ENCODE measurements around the gene HDHD3. TPM values are rescaled to one million over a fixed set of nuclear protein-coding genes. Genes with fewer than 3 reads are reported as not detected.
"Not testable (repeated sequence)": the region's sequence is repeated elsewhere in the genome, so short reads cannot be mapped to it uniquely, and the experiment has no call there.

HDHD3 gene
- total RNA-seq, 1 experiment from 2014 or later, result 3.8 TPM

DNA sequence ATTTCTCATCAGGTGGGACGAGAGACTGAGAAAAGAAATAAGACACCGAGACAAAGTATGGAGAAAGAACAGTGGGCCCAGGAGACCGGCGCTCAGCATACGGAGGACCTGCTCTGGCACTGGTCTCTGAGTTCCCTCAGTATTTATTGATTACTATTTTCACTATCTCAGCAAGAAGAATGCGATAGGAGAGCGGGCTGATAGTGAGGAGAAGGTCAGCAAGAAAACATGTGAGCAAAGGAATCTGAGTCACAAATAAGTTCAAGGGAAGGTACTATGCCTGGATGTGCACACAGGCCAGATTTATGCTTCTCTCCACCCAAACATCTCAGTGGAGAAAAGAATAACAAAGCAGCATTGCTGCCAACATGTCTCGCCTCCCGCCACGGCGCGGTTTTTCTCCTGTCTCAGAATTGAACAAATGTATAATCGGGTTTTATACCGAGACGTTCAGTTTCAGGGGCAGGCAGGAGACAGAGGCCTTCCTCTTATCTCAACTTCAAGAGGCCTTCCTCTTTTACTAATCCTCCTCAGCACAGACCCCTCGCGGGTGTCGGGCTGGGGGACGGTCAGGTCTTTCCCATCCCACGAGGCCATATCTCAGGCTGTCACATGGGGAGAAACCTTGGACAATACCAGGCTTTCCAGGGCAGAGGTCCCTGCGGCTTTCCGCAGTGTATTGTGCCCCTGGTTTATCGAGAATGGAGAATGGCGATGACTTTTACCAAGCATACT is 2.5 kb upstream of the HDHD3 start:
- not testable (repeated sequence) for H3K4me3 ChIP-seq; DNase-seq; H3K9me3 ChIP-seq (replicated peaks); H3K36me3 ChIP-seq; H3K27ac ChIP-seq; H3K4me1 ChIP-seq; H3K27me3 ChIP-seq

DNA sequence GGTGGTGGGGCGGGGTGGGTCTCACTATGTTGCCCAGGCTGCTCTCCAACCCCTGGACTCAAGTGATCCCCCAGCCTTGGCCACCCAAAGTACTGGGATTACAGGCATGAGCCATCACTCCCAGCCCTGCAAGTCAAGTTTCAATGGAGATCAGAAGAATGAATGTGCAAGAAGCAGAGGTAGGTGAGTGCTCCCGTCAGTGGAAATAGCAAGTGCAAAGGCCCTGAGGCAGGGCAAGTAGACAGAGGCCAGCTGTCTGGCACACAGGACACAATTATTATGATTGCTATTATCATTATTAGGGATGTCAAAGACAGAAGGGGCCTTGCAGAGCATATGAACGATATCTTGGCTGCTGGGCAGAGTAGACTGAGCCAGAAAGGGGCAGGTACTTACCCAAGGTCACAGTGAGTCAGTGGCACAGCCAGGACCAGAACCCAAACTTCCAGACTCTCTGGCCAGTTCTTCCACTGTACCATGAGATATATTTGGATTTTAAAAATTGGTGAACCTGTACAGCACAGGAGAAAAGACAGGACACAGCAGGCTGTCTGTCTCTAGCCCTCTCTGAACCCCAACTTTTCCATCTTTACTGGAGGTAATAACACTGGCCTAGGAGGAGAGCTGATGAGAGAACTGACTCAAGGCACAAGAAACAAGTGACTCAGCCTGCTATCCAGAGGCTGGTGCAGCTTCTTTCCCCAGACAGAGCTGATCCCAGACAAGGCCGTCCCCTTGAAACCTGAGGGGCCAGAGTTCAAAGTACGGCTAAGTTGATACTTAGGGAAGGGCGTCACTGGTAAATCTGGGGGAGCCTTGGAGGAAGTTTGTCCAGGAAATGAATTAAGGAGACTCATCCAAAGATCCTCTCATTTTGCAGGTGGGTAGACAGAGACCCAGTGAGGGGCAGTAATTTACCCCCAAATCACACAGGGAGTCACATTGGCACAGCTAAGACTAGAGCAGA is 1.4 kb downstream of the HDHD3 start:
- DNase-seq, result no peak
- no peak overlapping the region for H3K27ac ChIP-seq
- H3K4me3 ChIP-seq, result no peak overlapping the region
- no peaks in the 10 kb centered on the region for H3K9me3 ChIP-seq (replicated peaks)
- no peaks in the 10 kb centered on the region for H3K36me3 ChIP-seq
- H3K27me3 ChIP-seq, result no peaks in the 10 kb centered on the region; the same call in 1 of the 2 replicates
- no peaks in the 10 kb centered on the region for H3K4me1 ChIP-seq

- Histone ChIP-seq H3K27ac (no peak overlapping the region), H3K27me3 (no peaks in the 10 kb centered on the region), H3K4me1 (no peaks in the 10 kb centered on the region), H3K36me3 (no peaks in the 10 kb centered on the region), H3K4me3 (no peak overlapping the region), H3K9me3 (replicated peaks) (no peaks in the 10 kb centered on the region)
- DNase-seq, result no peak
These were observed 3.0 kb downstream of the HDHD3 start for GRCh38 chr9:113373676-113374392.

GRCh38 chr9:113373256-113373655 is 3.5 kb downstream of the HDHD3 start:
- DNase-seq, result no peak
- H3K4me3 ChIP-seq, result no peak overlapping the region
- no peaks in the 10 kb centered on the region for H3K4me1 ChIP-seq
- no peaks in the 10 kb centered on the region for H3K27me3 ChIP-seq
- H3K9me3 ChIP-seq (replicated peaks), result no peaks in the 10 kb centered on the region
- no peaks in the 10 kb centered on the region for H3K36me3 ChIP-seq
- no peak overlapping the region for H3K27ac ChIP-seq

DNA sequence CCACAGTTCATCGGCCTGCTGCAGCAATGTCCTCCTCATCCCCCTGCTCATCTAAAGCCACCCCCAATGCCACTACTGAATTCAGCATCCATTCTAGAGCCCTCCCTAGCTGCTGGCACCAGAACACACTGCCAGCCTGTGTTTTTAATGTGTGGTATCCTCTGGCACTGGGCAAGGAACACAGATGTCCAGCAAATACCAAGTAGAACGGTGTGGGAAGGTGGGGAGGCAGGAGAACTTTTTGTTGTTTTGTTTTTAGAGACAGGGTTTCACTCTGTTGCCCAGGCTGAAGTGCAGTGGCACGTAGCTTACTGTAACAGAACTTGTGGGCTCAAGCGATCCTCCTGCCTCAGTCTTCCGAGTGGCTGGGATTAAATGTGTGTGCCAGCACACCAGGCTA is 4.7 kb downstream of the HDHD3 start:
- Histone ChIP-seq H3K9me3 (replicated peaks) (no peaks in the 10 kb centered on the region), H3K4me3 (no peak overlapping the region), H3K27me3 (no peaks in the 10 kb centered on the region), H3K27ac (no peak overlapping the region), H3K36me3 (no peaks in the 10 kb centered on the region), H3K4me1 (no peaks in the 10 kb centered on the region)
- DNase-seq, result no peak

GRCh38 chr9:113370806-113371325 is 5.9 kb downstream of the HDHD3 start:
- peaks cover 5% of the 10 kb centered on the region; the same call in 1 of the 2 replicates for H3K4me1 ChIP-seq
- no peaks in the 10 kb centered on the region for H3K27me3 ChIP-seq
- H3K9me3 ChIP-seq (replicated peaks), result no peaks in the 10 kb centered on the region
- H3K36me3 ChIP-seq, result no peaks in the 10 kb centered on the region
- no peak overlapping the region for H3K27ac ChIP-seq
- no peak overlapping the region for H3K4me3 ChIP-seq
- no peak for DNase-seq

DNA sequence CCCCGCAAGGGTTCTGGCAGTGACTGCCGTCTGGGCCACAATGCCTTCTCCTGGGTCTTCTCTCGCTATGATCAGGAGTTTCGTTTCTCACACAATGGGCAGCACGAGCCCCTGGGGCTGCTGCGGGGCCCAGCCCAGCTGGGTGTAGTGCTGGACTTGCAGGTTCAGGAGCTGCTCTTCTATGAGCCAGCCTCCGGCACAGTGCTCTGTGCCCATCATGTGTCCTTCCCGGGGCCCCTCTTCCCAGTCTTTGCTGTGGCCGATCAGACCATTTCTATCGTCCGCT is 7.0 kb downstream of the HDHD3 start:
- no peak overlapping the region for H3K27ac ChIP-seq
- peaks cover 5% of the 10 kb centered on the region; the same call in 1 of the 2 replicates for H3K4me1 ChIP-seq
- no peaks in the 10 kb centered on the region for H3K9me3 ChIP-seq (replicated peaks)
- H3K36me3 ChIP-seq, result no peaks in the 10 kb centered on the region
- no peak overlapping the region for H3K4me3 ChIP-seq
- DNase-seq, result no peak
- no peaks in the 10 kb centered on the region for H3K27me3 ChIP-seq

DNA sequence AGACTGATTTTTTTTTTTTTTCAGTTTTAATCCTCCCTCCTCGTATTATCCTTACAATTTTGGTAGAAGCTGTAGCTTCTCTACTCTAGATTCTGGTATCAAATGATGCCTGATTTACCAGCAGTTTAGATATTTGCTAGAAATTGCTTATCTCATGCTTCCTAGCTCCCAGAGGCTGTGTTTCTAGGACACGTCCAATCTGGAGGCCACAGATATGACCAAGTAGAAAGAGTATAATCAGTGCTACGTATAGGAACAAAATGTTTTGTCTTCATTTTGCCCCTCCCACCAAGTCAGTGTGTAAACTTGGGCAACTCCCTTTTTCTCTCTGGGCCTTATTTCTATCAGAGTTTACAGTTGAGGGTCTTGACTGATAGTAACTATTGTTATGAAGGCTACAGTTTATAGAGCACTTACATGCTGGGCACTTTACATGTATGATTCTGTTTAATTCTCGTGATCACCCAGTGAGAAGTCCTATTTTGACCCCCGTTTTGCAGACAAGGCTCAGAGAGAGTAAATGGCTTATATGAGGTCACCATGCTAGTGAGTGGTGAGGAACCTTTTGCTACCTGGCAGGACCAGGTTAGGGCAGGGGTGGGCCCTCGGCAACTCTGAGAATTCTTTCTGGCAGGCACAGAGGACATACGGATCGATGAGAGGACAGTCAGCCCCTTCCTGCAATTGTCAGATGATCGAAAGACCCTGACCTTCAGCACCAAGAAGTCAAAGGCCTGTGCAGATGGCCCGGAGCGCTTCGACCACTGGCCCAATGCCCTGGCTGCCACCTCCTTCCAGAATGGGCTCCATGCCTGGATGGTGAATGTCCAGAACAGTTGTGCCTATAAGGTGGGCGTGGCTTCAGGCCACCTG is 7.6 kb downstream of the HDHD3 start:
- peaks cover 5% of the 10 kb centered on the region for H3K4me1 ChIP-seq
- H3K4me3 ChIP-seq, result no peak overlapping the region
- H3K27ac ChIP-seq, result no peak overlapping the region
- no peak for DNase-seq
- no peaks in the 10 kb centered on the region for H3K27me3 ChIP-seq
- no peaks in the 10 kb centered on the region for H3K36me3 ChIP-seq
- H3K9me3 ChIP-seq (replicated peaks), result no peaks in the 10 kb centered on the region

DNA sequence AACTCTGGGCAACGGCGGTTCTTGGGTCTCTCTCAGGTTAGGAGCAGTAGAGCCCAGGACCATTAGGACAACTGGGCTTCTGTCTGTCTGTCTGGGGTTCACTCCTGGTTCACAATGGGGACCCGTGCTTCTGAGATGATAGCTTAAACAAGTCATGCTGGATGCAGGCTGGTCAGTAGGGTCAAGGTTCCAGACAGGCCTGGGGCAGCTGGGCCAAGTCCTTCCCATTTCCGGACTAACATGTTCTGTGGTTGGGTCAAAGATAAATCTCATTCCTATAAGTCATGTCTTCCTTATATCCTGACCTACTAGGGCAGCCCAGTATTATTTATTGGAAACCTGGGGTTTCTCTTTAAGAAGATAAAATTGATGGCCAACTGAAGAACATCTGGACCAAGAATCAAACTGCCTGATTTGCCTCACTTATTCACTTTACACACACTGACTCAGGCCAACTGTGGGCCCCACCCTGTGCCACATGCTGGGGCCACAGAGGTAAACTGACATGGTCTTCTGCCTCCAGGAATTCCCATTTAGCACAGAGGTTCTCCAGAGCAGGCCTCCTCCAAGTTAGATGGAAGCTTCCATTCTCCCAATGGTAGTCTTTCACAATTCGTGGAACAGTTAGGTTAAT is 8.3 kb downstream of the HDHD3 start:
- Histone ChIP-seq H3K36me3 (no peaks in the 10 kb centered on the region), H3K4me3 (no peak overlapping the region), H3K4me1 (peaks cover 5% of the 10 kb centered on the region), H3K27me3 (no peaks in the 10 kb centered on the region), H3K9me3 (replicated peaks) (no peaks in the 10 kb centered on the region), H3K27ac (no peak overlapping the region)
- no peak for DNase-seq

GRCh38 chr9:113365652-113366051 is 11.1 kb downstream of the HDHD3 start:
- not testable (repeated sequence) for H3K9me3 ChIP-seq (replicated peaks); H3K36me3 ChIP-seq; H3K27ac ChIP-seq; H3K4me3 ChIP-seq; H3K27me3 ChIP-seq; DNase-seq
- H3K4me1 ChIP-seq, result peaks cover 27% of the 10 kb centered on the region

- H3K9me3 ChIP-seq (replicated peaks), result no peaks in the 10 kb centered on the region
- no peak for DNase-seq
- H3K27me3 ChIP-seq, result no peaks in the 10 kb centered on the region
- H3K4me3 ChIP-seq, result no peak overlapping the region
- H3K27ac ChIP-seq, result no peak overlapping the region
- H3K4me1 ChIP-seq, result peaks cover 34% of the 10 kb centered on the region
- H3K36me3 ChIP-seq, result no peaks in the 10 kb centered on the region
These were observed 11.8 kb downstream of the HDHD3 start for GRCh38 chr9:113364951-113365350.

GRCh38 chr9:113363336-113363735 is 13.4 kb downstream of the HDHD3 start:
- Histone ChIP-seq H3K36me3 (no peaks in the 10 kb centered on the region), H3K27ac (peak overlapping the region; percentile 35), H3K4me3 (no peak overlapping the region), H3K4me1 (peaks cover 35% of the 10 kb centered on the region), H3K27me3 (no peaks in the 10 kb centered on the region), H3K9me3 (replicated peaks) (no peaks in the 10 kb centered on the region)
- peak; percentile 41 to 79 for DNase-seq

DNA sequence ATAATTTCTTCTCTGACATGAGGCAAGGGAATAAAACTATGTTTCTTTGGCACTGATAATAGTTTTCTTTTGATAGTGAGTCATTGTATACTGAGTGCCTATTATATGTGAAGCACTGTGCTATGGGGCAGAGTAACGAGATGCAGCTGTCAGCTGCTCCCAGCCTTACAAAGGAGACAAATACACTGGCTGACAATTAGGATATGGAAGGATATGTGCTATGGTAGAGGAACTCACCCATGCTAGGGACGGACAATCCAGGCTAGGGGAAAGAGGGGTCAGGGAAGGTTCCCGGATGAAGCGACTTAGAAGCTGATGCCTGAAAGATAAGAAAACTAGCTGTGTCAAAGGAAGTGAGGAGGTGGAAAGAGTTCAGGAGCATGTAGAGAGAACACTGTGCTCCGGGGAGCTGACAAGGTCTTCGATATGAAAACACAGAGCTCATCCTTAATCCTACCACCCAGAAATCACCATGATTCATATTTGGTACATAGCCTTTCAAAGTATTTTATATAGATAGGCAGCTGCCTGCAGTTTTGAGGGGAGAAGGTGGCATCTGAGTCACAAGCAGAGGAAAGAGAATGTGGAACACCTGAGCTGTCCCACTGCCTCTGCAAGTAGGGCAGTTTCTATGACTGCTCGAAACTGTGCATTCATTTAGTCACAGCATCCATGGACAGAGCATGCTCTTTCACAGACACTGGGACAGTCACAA is 15.3 kb downstream of the HDHD3 start:
- peaks cover 35% of the 10 kb centered on the region for H3K4me1 ChIP-seq
- peak in 1 of 2 experiments; percentile 60 for DNase-seq
- H3K27ac ChIP-seq, result peak overlapping the region; percentile 2; the same call in 1 of the 2 replicates
- H3K9me3 ChIP-seq (replicated peaks), result no peaks in the 10 kb centered on the region
- no peaks in the 10 kb centered on the region for H3K36me3 ChIP-seq
- H3K4me3 ChIP-seq, result no peak overlapping the region
- H3K27me3 ChIP-seq, result no peaks in the 10 kb centered on the region; the same call in 1 of the 2 replicates

All from SJCRH30 (cell line).